Measurements from ENCODE around the gene SUCO.

DNA sequence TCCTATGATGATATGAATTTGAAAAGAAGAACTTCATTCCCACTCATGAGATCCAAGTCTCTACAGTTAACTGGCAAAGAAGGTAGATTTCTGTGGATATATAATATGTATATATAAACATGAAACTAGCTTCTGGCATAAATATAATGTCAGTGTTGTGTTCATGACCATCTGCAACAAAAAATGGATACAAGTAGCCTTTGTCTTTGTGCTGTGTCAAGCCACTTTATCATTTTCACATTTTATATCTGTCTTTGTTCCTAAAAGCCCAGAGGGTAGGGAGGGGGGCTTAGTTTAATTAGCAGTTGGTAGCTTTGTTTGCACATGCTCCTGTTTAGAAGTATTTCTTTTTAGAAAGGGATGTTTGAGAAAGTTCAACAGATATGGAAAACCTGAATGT, 69.8 kb downstream of the SUCO start:
- TF ChIP-seq RELA (CRISPR knock-in tag; IDR thresholded peaks at IDR 0.05) (no peak), DNMT1 (CRISPR knock-in tag; IDR thresholded peaks at IDR 0.05) (no peak), WIZ (CRISPR knock-in tag; IDR thresholded peaks at IDR 0.05) (no peak), ZBTB3 (CRISPR knock-in tag; IDR thresholded peaks at IDR 0.05; ENCODE audit: borderline replicate concordance, low read depth) (no peak), JUN (CRISPR knock-in tag; IDR thresholded peaks at IDR 0.05) (no peak), MAFF (IDR thresholded peaks at IDR 0.05; ENCODE audit: low read depth, low read length) (no peak), ZBTB7A (CRISPR knock-in tag; IDR thresholded peaks at IDR 0.05) (no peak), ZNF317 (CRISPR knock-in tag; IDR thresholded peaks at IDR 0.05) (no peak)
- TF ChIP-seq, protein P1, sequence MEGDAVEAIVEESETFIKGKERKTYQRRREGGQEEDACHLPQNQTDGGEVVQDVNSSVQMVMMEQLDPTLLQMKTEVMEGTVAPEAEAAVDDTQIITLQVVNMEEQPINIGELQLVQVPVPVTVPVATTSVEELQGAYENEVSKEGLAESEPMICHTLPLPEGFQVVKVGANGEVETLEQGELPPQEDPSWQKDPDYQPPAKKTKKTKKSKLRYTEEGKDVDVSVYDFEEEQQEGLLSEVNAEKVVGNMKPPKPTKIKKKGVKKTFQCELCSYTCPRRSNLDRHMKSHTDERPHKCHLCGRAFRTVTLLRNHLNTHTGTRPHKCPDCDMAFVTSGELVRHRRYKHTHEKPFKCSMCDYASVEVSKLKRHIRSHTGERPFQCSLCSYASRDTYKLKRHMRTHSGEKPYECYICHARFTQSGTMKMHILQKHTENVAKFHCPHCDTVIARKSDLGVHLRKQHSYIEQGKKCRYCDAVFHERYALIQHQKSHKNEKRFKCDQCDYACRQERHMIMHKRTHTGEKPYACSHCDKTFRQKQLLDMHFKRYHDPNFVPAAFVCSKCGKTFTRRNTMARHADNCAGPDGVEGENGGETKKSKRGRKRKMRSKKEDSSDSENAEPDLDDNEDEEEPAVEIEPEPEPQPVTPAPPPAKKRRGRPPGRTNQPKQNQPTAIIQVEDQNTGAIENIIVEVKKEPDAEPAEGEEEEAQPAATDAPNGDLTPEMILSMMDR (CRISPR knock-in tag; IDR thresholded peaks at IDR 0.05), result no peak

Measured in HepG2 (cell line).